SKM-1 (cell line): ENCODE data around the gene SIGLEC10.

ENCODE experiments used
- DNase-seq: peaks from one replicate; lab custom pipeline; 2025; ENCODE audit not compliant: unreplicated experiment; lab: John Stamatoyannopoulos, UW

SIGLEC10 gene

DNA sequence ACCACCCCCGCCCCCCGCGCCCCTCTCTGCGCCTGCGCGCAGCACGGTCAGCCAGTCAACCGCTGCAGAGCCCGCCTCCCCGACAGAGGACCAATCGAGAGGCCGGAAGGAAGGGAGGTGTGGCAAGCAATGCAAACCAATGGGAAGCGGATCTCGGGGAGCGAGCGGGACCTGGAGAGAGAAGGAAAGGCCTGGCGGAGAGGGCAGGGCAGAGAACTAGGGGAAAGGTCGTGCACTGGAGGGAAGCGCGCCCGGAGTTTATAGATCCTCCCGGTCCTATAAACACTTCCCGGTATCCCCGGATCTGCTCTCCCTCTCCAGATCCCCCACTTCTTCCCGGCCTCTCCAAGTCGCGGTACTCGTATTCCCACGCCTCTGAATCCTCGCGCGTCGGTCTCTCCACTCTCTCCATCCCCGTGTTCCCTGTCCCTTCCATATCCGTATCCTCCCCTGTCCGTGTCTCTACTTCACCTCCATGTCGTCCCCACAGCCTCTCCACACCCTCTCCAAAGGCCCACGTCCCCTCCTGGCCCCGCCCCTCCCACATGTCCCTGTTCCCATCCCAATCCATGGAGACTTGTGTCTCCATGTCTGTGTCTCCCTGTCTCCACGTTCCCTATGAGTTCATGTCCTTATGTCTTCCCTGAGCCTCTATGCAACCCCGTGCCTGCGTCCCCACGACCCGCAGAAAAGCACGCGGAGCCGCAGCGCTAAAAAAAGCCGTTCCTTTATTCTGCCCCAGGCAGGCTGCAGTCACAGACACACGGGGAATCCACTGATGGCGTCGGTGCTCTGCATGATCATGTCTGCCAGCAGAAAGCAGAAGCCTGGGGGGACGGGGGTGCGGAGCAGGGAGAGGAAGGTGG, 50.8 kb downstream of the SIGLEC10 start:
- peak; percentile 83 for DNase-seq

GRCh38 chr19:51365965-51366388, 51.5 kb downstream of the SIGLEC10 start, which contains the start of gene ETFB:
ETFB (minus strand) TSS chr19:51366388; CDS start chr19:51366326, 62 bp downstream.
- no peak for DNase-seq

DNA sequence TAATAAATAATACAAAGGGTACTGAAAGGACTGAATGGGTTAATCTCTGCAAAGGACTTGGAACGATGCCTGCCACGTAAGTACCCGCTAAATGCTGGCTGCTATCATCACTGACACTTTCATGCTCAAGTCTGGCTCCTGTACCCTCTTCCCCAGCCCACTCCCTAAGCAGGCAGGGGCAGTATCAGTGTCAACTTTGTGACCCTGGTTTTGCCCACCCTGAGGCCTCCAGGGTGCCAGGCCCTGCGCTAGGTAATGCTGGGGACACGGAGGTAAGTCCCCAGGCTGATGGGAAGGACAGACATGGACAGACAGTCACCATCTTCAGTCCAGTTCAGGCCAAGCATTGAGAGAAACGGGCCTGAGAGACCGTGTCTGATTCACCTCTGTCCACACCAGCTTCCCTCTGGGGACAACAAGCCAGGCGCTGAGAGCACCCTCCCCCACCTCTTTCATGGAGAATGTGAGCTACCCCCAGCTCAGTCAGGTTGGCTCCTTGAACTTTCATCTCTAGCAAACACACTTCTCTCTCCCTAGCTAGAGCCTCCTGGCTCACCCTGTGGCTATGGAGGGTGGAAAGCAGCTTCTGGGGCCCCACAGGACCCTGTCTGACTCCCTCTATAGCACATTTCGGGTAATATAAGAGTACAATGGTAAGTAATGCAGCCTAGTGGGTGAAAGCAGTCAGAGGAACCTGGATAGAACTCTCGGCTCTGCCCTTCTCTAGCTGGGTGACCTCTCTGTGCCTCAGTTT, 52.1 kb downstream of the SIGLEC10 start:
- no peak for DNase-seq

DNA sequence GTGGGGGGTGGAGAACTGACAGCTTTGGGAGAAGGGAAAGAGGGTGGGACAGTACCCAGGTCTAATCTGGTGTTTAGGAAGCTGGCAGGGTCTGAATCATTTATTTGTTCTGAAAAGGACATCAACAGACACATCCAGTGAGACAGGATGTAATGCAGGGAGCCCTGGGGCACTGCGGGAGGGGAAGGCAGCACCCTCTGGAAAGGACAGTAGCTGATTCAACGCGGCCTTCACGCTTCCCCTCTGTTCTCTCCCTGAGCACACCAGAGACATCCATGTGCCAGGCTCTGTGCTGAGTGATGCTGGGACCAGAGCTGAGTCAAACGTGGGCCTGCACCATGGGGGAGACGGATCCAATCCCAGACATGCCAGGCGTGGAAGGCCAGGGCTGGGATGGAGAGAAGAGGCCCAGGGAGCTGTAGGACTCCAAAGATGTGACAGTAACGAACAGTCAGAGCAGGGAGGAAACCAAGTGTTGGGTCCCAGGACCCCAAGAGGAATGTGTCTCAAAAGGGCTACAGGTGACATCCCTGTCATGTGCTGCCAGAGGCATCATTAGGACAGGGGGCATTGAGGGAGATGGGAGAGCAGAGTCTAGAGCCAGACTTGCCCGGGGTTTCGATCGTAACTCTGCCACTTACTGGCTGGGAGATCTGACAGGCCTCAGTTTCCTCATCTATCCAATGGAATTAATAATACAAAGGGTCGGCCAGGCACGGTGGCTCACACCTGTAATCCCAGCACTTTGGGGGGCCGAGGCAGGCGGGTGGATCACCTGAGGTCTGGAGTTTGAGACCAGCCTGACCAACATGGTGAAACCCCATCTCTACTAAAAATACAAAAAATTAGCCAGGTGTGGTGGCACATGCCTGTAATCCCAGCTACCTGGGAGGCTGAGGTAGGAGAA, 53.0 kb downstream of the SIGLEC10 start:
- no peak for DNase-seq

- DNase-seq: no peak
Measured at GRCh38 chr19:51361239-51361638, 56.2 kb downstream of the SIGLEC10 start.
